ENCODE results near the gene BBX. TPM values are rescaled to one million over a fixed set of nuclear protein-coding genes. Genes with fewer than 3 reads are reported as not detected.

Gene BBX
- total and polyA plus RNA-seq, 4 donors: 4.7 to 25.1 (median 20.5) TPM

GRCh38 chr3:107718547-107718946, 195.8 kb downstream of the BBX start:
- Histone ChIP-seq H3K9ac (ENCODE audit: low read depth in 1 of 2, low read length in 2 of 2) (peak overlapping the region in 1 of 2 donors; percentile 27), H3K4me3 (ENCODE audit: low read depth in 1 of 3, low read length in 3 of 3) (no peak overlapping the region), H3K27me3 (ENCODE audit: control insufficient read depth in 4 of 4, insufficient read depth in 4 of 4, low read length in 3 of 4) (no peaks in the 10 kb centered on the region), H3K27ac (ENCODE audit: low read depth in 1 of 2, low read length in 2 of 2) (no peak overlapping the region), H3K4me1 (ENCODE audit: control insufficient read depth in 4 of 4, insufficient read depth in 4 of 4, low read length in 3 of 4) (no peaks in the 10 kb centered on the region), H3K36me3 (ENCODE audit: control insufficient read depth in 4 of 4, insufficient read depth in 3 of 4, low read depth in 1 of 4, low read length in 3 of 4) (peaks cover 0 to 6% (median 3%) of the 10 kb centered on the region in 4 donors), H3K9me3 (ENCODE audit: control insufficient read depth in 4 of 4, low read length in 3 of 4) (no peaks in the 10 kb centered on the region)
- WGBS: 78% methylated on average over 2 of the region's 2 CpGs
- DNase-seq (ENCODE audit: low spot score): no peak
- TF ChIP-seq EGR1 (IDR thresholded peaks at IDR 0.05; ENCODE audit: low read depth in 2 of 2): no peak
- no peak for TF ChIP-seq JUND (IDR thresholded peaks at IDR 0.05)
- no peak for TF ChIP-seq FOXA2 (IDR thresholded peaks at IDR 0.05)
- TF ChIP-seq ATF3 (IDR thresholded peaks at IDR 0.05): no peak
- TF ChIP-seq HNF4A (conservative IDR thresholded peaks at IDR 0.05): no peak
- TF ChIP-seq GABPA (IDR thresholded peaks at IDR 0.05 in 1 of 2, conservative IDR thresholded peaks at IDR 0.05 in 1 of 2): no peak
- no peak for TF ChIP-seq YY1 (IDR thresholded peaks at IDR 0.05)
- no peak for TF ChIP-seq RAD21 (IDR thresholded peaks at IDR 0.05)
- no peak for TF ChIP-seq RXRA (IDR thresholded peaks at IDR 0.05)
- TF ChIP-seq FOXA1 (IDR thresholded peaks at IDR 0.05): no peak
- TF ChIP-seq ZBTB33 (IDR thresholded peaks at IDR 0.05): no peak
- no peak for TF ChIP-seq REST (IDR thresholded peaks at IDR 0.05)
- no peak for TF ChIP-seq NR2F2 (IDR thresholded peaks at IDR 0.05)
- TF ChIP-seq SP1 (IDR thresholded peaks at IDR 0.05): no peak

DNA sequence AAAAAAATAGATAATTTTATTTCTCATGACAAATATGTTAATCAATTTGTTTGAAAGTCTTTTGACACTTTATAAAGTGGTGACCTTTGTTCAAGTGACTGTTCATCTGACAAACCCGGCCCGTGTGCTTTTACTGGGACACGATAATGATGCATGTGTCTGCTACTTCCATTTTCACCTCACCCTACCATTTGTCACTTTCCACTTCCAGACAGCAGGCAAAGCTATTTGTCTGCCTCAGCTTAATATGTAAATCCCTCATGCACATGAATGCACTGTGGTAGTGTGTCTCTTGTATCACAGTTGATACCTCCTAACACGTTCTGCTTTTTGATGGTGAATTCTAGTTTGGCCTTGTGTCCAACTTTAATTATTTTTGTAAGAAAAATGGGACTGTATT, 204.3 kb downstream of the BBX start:
- H3K27ac ChIP-seq (ENCODE audit: low read depth in 1 of 2, low read length in 2 of 2): no peak overlapping the region
- H3K4me1 ChIP-seq (ENCODE audit: control insufficient read depth in 4 of 4, insufficient read depth in 4 of 4, low read length in 3 of 4): no peaks in the 10 kb centered on the region
- no peak overlapping the region for H3K4me3 ChIP-seq (ENCODE audit: low read depth in 1 of 3, low read length in 3 of 3)
- H3K9me3 ChIP-seq (ENCODE audit: control insufficient read depth in 4 of 4, low read length in 3 of 4): no peaks in the 10 kb centered on the region
- TF ChIP-seq TAF1 (conservative IDR thresholded peaks at IDR 0.05): no peak
- TF ChIP-seq YY1 (IDR thresholded peaks at IDR 0.05): no peak
- TF ChIP-seq HNF4A (conservative IDR thresholded peaks at IDR 0.05): no peak
- TF ChIP-seq FOXA1 (IDR thresholded peaks at IDR 0.05): no peak
- TF ChIP-seq ZBTB33 (IDR thresholded peaks at IDR 0.05): no peak
- 94% methylated on average over 4 of the region's 4 CpGs for WGBS
- DNase-seq (ENCODE audit: low spot score): no peak
- peaks cover 0 to 15% (median 5%) of the 10 kb centered on the region in 4 donors for H3K36me3 ChIP-seq (ENCODE audit: control insufficient read depth in 4 of 4, insufficient read depth in 3 of 4, low read depth in 1 of 4, low read length in 3 of 4)
- H3K9ac ChIP-seq (ENCODE audit: low read depth in 1 of 2, low read length in 2 of 2): no peak overlapping the region
- H3K27me3 ChIP-seq (ENCODE audit: control insufficient read depth in 4 of 4, insufficient read depth in 4 of 4, low read length in 3 of 4): no peaks in the 10 kb centered on the region
